PC-9 (cell line): ENCODE measurements around the gene MYO10. TPM values are rescaled to one million over a fixed set of nuclear protein-coding genes. Genes with fewer than 3 reads are reported as not detected.

Source experiments
- BruUV-seq: library from RNA; stranded (reverse); fragments of 400-500 nt; replicated peaks from 2 replicates; lab custom pipeline; 2021; lab: Mats Ljungman, UMichigan
- CTCF ChIA-PET: fragments of 300-600 bp; sonication (Branson Sonifier 250); formaldehyde crosslinking; loops from one replicate; lab custom pipeline; 2022; ENCODE audit warnings: antibody characterized with exemption; lab: Charles Lee
- POLR2A ChIA-PET: fragments of 300-600 bp; sonication (Branson Sonifier 250); formaldehyde crosslinking; loops from one replicate; lab custom pipeline; 2022; ENCODE audit warnings: antibody characterized with exemption; ENCODE audit not compliant: unreplicated experiment; lab: Charles Lee
- DNase-seq, 2 experiments: peaks; one replicate each; pipeline versions ENCODE4 v3.0.0 to v3.0.0-alpha.2; 2015 to 2022; ENCODE audit warnings: mixed read lengths in 1 of 2
- H2AFZ ChIP-seq: fragments of 200-600 bp; sonication (generic); 2 replicates; pipeline ENCODE4 v1.8.1; 2017; ENCODE audit warnings: antibody characterized with exemption
- H3F3A ChIP-seq: fragments of 200-600 bp; sonication (generic); 2 replicates; pipeline ENCODE4 v1.8.1; 2017; ENCODE audit warnings: antibody characterized with exemption, mild to moderate bottlenecking, low read depth; ENCODE audit not compliant: insufficient read depth
- H3K27ac ChIP-seq: fragments of 200-600 bp; sonication (generic); 2 replicates; pipeline ENCODE4 v1.6.1; 2016; ENCODE audit warnings: mixed run types
- H3K27me3 ChIP-seq: fragments of 200-600 bp; sonication (generic); 2 replicates; pipeline ENCODE4 v1.6.1; 2016; ENCODE audit warnings: low read depth, mixed run types; ENCODE audit not compliant: insufficient read depth
- H3K36me3 ChIP-seq: fragments of 200-600 bp; sonication (generic); 2 replicates; pipeline ENCODE4 v1.6.1; 2016; ENCODE audit warnings: low read depth, mixed run types
- H3K4me1 ChIP-seq: fragments of 200-600 bp; sonication (generic); replicated peaks from 2 replicates; pipeline ENCODE4 v1.6.1; 2016; ENCODE audit warnings: mixed run types; ENCODE audit not compliant: insufficient read depth
- H3K4me2 ChIP-seq: fragments of 200-600 bp; sonication (generic); 2 replicates; pipeline ENCODE4 v1.6.1; 2017; ENCODE audit warnings: mixed run types
- H3K4me3 ChIP-seq: fragments of 200-600 bp; sonication (generic); 2 replicates; pipeline ENCODE4 v1.6.1; 2016; ENCODE audit warnings: mixed run types
- H3K79me2 ChIP-seq: fragments of 200-600 bp; sonication (generic); 2 replicates; pipeline ENCODE4 v1.6.1; 2017; ENCODE audit warnings: low read depth, mixed run types
- H3K9me2 ChIP-seq: fragments of 200-600 bp; sonication (generic); 2 replicates; pipeline ENCODE4 v1.8.1; 2017; ENCODE audit warnings: mild to moderate bottlenecking; ENCODE audit not compliant: insufficient read depth
- H3K9me3 ChIP-seq: fragments of 200-600 bp; sonication (generic); 2 replicates; pipeline ENCODE4 v1.8.1; 2016; ENCODE audit warnings: low read depth; ENCODE audit not compliant: insufficient read depth
- H4K20me1 ChIP-seq: fragments of 200-600 bp; sonication (generic); 2 replicates; pipeline ENCODE4 v1.8.1; 2017; ENCODE audit not compliant: insufficient read depth
- CTCF ChIP-seq: fragments of 200-600 bp; sonication (generic); conservative IDR thresholded peaks from 2 replicates; pipeline ENCODE4 v1.6.1; 2017; ENCODE audit warnings: mixed run types, antibody characterized with exemption, mild to moderate bottlenecking, moderate library complexity
- EZH2 ChIP-seq: fragments of 200-600 bp; sonication (generic); IDR thresholded peaks from 2 replicates; pipeline ENCODE4 v1.8.0; 2017; ENCODE audit warnings: antibody characterized with exemption, low read depth
- intact Hi-C: fragments of 100-400 bp; cut with micrococcal nuclease; formaldehyde crosslinking; loops from one replicate; pipeline ENCODE4 v1.10.0; 2022; ENCODE audit not compliant: unreplicated experiment
- total RNA-seq: library from RNA; stranded (reverse); gene quantifications from 2 replicates; pipeline ENCODE4 v1.2.3, GENCODE V29; 2021

The MYO10 gene
- total RNA-seq, 1 experiment from 2014 or later = 92.8 TPM

- Histone ChIP-seq H3K36me3 (peaks cover 10% of the 10 kb centered on the region; the same call in 1 of the 2 replicates), H3K79me2 (no peaks in the 10 kb centered on the region), H3K4me1 (no peaks in the 10 kb centered on the region), H2AFZ (no peak overlapping the region), H3K9me2 (no peaks in the 10 kb centered on the region), H3K9me3 (no peaks in the 10 kb centered on the region), H3K27ac (no peak overlapping the region), H3K4me2 (no peak overlapping the region), H3K4me3 (no peak overlapping the region), H3F3A (no peaks in the 10 kb centered on the region), H3K27me3 (no peaks in the 10 kb centered on the region), H4K20me1 (no peaks in the 10 kb centered on the region)
- DNase-seq = no peak
- intact Hi-C loops = no loop called here
- no TSS peak for BruUV-seq
- ChIA-PET POLR2A (no interaction called here), CTCF (no interaction called here)
- no peak for TF ChIP-seq CTCF
- TF ChIP-seq EZH2 = no peak
Measured at GRCh38 chr5:16673241-16674201, 262.6 kb downstream of the MYO10 start.

DNA sequence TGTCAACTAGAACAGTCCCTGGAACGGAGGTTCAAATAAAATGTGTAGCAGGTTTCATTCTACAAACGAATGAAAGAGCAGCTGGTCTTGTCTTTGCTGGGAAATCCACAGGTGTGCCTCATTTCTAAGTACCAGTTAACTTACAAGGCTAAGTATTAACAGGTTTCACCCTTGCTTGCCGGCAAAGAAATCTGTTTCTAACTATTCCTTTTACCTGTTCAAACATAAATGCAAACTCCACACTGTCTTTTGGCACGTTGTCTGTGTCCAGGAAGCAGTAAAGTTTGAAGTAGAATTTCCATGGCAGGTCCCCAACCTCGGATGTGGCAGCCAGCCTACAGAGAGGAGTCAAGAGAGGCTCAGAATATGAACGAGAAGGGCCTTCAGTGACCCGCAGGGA lies 264.9 kb downstream of the MYO10 start:
- H3K9me2 ChIP-seq = no peaks in the 10 kb centered on the region
- H3K79me2 ChIP-seq = no peaks in the 10 kb centered on the region
- H3F3A ChIP-seq = no peaks in the 10 kb centered on the region
- no peaks in the 10 kb centered on the region for H3K4me1 ChIP-seq
- H3K4me2 ChIP-seq = no peak overlapping the region
- H3K4me3 ChIP-seq = no peak overlapping the region
- no peaks in the 10 kb centered on the region for H3K27me3 ChIP-seq
- BruUV-seq = no TSS peak
- POLR2A ChIA-PET = no interaction called here
- intact Hi-C loops = no loop called here
- no peaks in the 10 kb centered on the region for H3K9me3 ChIP-seq
- CTCF ChIA-PET = no interaction called here
- H2AFZ ChIP-seq = no peak overlapping the region
- H3K27ac ChIP-seq = no peak overlapping the region
- no peak for TF ChIP-seq EZH2
- TF ChIP-seq CTCF = no peak
- no peak for DNase-seq
- H3K36me3 ChIP-seq = peaks cover 10% of the 10 kb centered on the region; the same call in 1 of the 2 replicates
- no peaks in the 10 kb centered on the region for H4K20me1 ChIP-seq

GRCh38 chr5:16669776-16670175 lies 266.3 kb downstream of the MYO10 start:
- Histone ChIP-seq H3K4me1 (no peaks in the 10 kb centered on the region), H3K9me2 (no peaks in the 10 kb centered on the region), H3K79me2 (no peaks in the 10 kb centered on the region), H3F3A (no peaks in the 10 kb centered on the region), H4K20me1 (no peaks in the 10 kb centered on the region), H3K27ac (no peak overlapping the region), H3K36me3 (peaks cover 3% of the 10 kb centered on the region; the same call in 1 of the 2 replicates), H3K4me2 (no peak overlapping the region), H3K27me3 (no peaks in the 10 kb centered on the region), H2AFZ (no peak overlapping the region), H3K4me3 (no peak overlapping the region), H3K9me3 (no peaks in the 10 kb centered on the region)
- BruUV-seq = no TSS peak
- ChIA-PET POLR2A (interaction anchor here (0.7 kb wide), 1 partner anchor 39 kb away, joined by 3 read pairs; no protein-coding TSS in a partner anchor), CTCF (interaction anchor here (0.6 to 0.7 kb wide), 2 partner anchors 20 to 177 kb away, joined by 3 to 9 read pairs; no protein-coding TSS in a partner anchor)
- intact Hi-C loops = loop anchor here (5.0 kb wide), 2 partner anchors 117 to 197 kb away; no protein-coding TSS in a partner anchor
- TF ChIP-seq CTCF (no peak), EZH2 (no peak)
- DNase-seq = no peak
